ENCODE results near the gene PWWP3B. TPM values are rescaled to one million over a fixed set of nuclear protein-coding genes. Genes with fewer than 3 reads are reported as not detected.
"Not testable (repeated sequence)": the region's sequence is repeated elsewhere in the genome, so short reads cannot be mapped to it uniquely, and the experiment has no call there.

Gene PWWP3B
- total and polyA plus RNA-seq, 2 donors (not counting 1 experiment from before 2014, with no cell fraction given), result not detected

GRCh38 chrX:106178826-106179225, 10.7 kb downstream of the PWWP3B start:
- no peaks in the 10 kb centered on the region for H4K20me1 ChIP-seq (ENCODE audit: control insufficient read depth, extremely low read depth, insufficient read depth, low read length)
- no peaks in the 10 kb centered on the region for H3K9me3 ChIP-seq (ENCODE audit: control insufficient read depth, insufficient read depth, low read depth, low read length)
- no peak overlapping the region for H3K9ac ChIP-seq (ENCODE audit: insufficient read depth, low read length)
- no peak for DNase-seq (ENCODE audit: low read depth in 2 of 2)
- no peak overlapping the region for H2AFZ ChIP-seq (ENCODE audit: low read length)
- no peaks in the 10 kb centered on the region for H3K27me3 ChIP-seq (ENCODE audit: control insufficient read depth, insufficient read depth, low read length)
- H3K36me3 ChIP-seq (ENCODE audit: control insufficient read depth, insufficient read depth, low read length), result no peaks in the 10 kb centered on the region
- H3K4me3 ChIP-seq (replicated peaks in 1 of 4; ENCODE audit: control extremely low read depth in 1 of 4, insufficient read depth in 1 of 4, low read depth in 3 of 4, low read length in 4 of 4), result no peak overlapping the region
- TF ChIP-seq CTCF (conservative IDR thresholded peaks at IDR 0.05 in 1 of 2, IDR thresholded peaks at IDR 0.05 in 1 of 2; ENCODE audit: low read depth in 1 of 2, low read length in 2 of 2), result no peak
- TF ChIP-seq EZH2 (IDR thresholded peaks at IDR 0.05; ENCODE audit: low read length, missing control alignments), result no peak
- no peaks in the 10 kb centered on the region for H3K79me2 ChIP-seq (ENCODE audit: control insufficient read depth, insufficient read depth, low read length)
- no peak overlapping the region for H3K4me2 ChIP-seq (ENCODE audit: extremely low read depth, insufficient read depth, low read length)
- H3K4me1 ChIP-seq (ENCODE audit: control insufficient read depth, extremely low read depth, insufficient read depth, low read length), result no peaks in the 10 kb centered on the region
- H3K27ac ChIP-seq (ENCODE audit: insufficient read depth, low read length), result no peak overlapping the region

GRCh38 chrX:106183685-106184084, 15.6 kb downstream of the PWWP3B start:
- H3K9me3 ChIP-seq (ENCODE audit: control insufficient read depth, insufficient read depth, low read depth, low read length); H3K4me1 ChIP-seq (ENCODE audit: control insufficient read depth, extremely low read depth, insufficient read depth, low read length); H3K79me2 ChIP-seq (ENCODE audit: control insufficient read depth, insufficient read depth, low read length); DNase-seq (ENCODE audit: low read depth in 2 of 2); H2AFZ ChIP-seq (ENCODE audit: low read length); H3K4me2 ChIP-seq (ENCODE audit: extremely low read depth, insufficient read depth, low read length); H3K36me3 ChIP-seq (ENCODE audit: control insufficient read depth, insufficient read depth, low read length); H3K27me3 ChIP-seq (ENCODE audit: control insufficient read depth, insufficient read depth, low read length); H3K4me3 ChIP-seq (replicated peaks in 1 of 4; ENCODE audit: control extremely low read depth in 1 of 4, insufficient read depth in 1 of 4, low read depth in 3 of 4, low read length in 4 of 4); H3K27ac ChIP-seq (ENCODE audit: insufficient read depth, low read length); H3K9ac ChIP-seq (ENCODE audit: insufficient read depth, low read length); H4K20me1 ChIP-seq (ENCODE audit: control insufficient read depth, extremely low read depth, insufficient read depth, low read length): not testable (repeated sequence)

DNA sequence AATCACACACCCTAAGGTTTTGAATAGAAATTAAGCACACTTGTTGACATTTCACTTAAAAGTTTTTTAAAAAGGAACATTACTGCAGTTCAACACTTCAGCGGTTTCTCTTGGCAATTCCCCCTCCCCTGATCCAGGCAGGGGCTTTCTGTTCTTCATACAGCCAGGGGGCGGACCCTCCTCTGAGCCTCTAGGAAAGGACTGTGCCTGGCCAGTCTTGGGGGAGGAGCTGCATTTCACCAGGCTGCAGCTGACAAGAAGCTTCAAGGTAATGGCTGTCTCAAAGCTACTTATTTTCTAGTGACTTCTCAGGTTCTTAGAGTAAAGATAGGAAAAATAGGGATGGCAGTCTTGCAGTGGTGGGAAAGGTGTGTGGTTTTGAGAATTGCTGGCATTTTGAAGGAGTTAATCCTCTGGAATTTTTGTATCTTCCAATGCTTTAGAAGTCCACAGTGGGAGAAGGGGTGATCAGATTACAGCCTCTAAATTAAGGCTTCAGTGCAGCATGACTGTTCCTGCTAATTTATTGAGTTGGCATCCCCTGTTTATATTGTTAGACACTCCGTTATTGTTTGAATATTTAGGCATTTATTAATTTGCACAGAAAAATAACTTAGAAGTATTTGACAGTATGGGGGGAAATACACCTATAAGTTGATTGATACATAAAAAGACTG, 33.5 kb downstream of the PWWP3B start:
- H3K4me3 ChIP-seq (replicated peaks in 1 of 4; ENCODE audit: control extremely low read depth in 1 of 4, insufficient read depth in 1 of 4, low read depth in 3 of 4, low read length in 4 of 4), result no peak overlapping the region
- H3K27ac ChIP-seq (ENCODE audit: insufficient read depth, low read length), result no peak overlapping the region
- TF ChIP-seq EZH2 (IDR thresholded peaks at IDR 0.05; ENCODE audit: low read length, missing control alignments) (no peak), CTCF (conservative IDR thresholded peaks at IDR 0.05 in 1 of 2, IDR thresholded peaks at IDR 0.05 in 1 of 2; ENCODE audit: low read depth in 1 of 2, low read length in 2 of 2) (no peak)
- H3K79me2 ChIP-seq (ENCODE audit: control insufficient read depth, insufficient read depth, low read length), result no peaks in the 10 kb centered on the region
- H3K4me1 ChIP-seq (ENCODE audit: control insufficient read depth, extremely low read depth, insufficient read depth, low read length), result no peaks in the 10 kb centered on the region
- no peaks in the 10 kb centered on the region for H3K9me3 ChIP-seq (ENCODE audit: control insufficient read depth, insufficient read depth, low read depth, low read length)
- no peaks in the 10 kb centered on the region for H4K20me1 ChIP-seq (ENCODE audit: control insufficient read depth, extremely low read depth, insufficient read depth, low read length)
- no peak for DNase-seq (ENCODE audit: low read depth in 2 of 2)
- no peaks in the 10 kb centered on the region for H3K27me3 ChIP-seq (ENCODE audit: control insufficient read depth, insufficient read depth, low read length)
- H3K36me3 ChIP-seq (ENCODE audit: control insufficient read depth, insufficient read depth, low read length), result no peaks in the 10 kb centered on the region
- H3K9ac ChIP-seq (ENCODE audit: insufficient read depth, low read length), result no peak overlapping the region
- no peak overlapping the region for H3K4me2 ChIP-seq (ENCODE audit: extremely low read depth, insufficient read depth, low read length)
- H2AFZ ChIP-seq (ENCODE audit: low read length), result no peak overlapping the region

Data from fibroblast of lung (primary cell).